HEK293 (cell line): Measurements from ENCODE around the gene CLK2.

ENCODE experiments used
- CTCF ChIA-PET: fragments of 350-600 bp; formaldehyde crosslinking; extraction: SDS; loops from one replicate; lab custom pipeline; 2021; ENCODE audit warnings: antibody characterized with exemption; lab: Yijun Ruan, JAX
- POLR2A ChIA-PET: fragments of 300-600 bp; formaldehyde crosslinking; extraction: SDS; loops from one replicate; lab custom pipeline; 2020; ENCODE audit warnings: antibody characterized with exemption, inconsistent platforms; lab: Yijun Ruan, JAX
- H3K27ac ChIP-seq: fragments of 200-500 bp; sonication (Bioruptor generic); 2 replicates; pipeline ENCODE4 v1.5.1; 2014; ENCODE audit warnings: low read depth, low read length, control low read depth, inconsistent platforms; ENCODE audit errors: extremely low read depth
- H3K36me3 ChIP-seq, 2 experiments: fragments of 200-500 bp in 1 of 2; sonication (Bioruptor generic) in 1 of 2; 1 replicate in 1 of 2; 2 replicates in 1 of 2; pipeline ENCODE4 v1.5.1; 2014 to 2017; ENCODE audit warnings: inconsistent platforms in 2 of 2, low read length in 2 of 2; ENCODE audit not compliant: control insufficient read depth in 2 of 2, insufficient read depth in 1 of 2
- H3K4me1 ChIP-seq: fragments of 200-500 bp; sonication (Bioruptor generic); 2 replicates; pipeline ENCODE4 v1.5.1; 2014; ENCODE audit warnings: mild to moderate bottlenecking, low read length, inconsistent platforms; ENCODE audit not compliant: control insufficient read depth, insufficient read depth
- H3K4me3 ChIP-seq: 2 replicates; pipeline ENCODE4 v1.5.1; 2011; ENCODE audit warnings: low read depth, mild to moderate bottlenecking, control low read depth, low read length, moderate library complexity
- H3K9me3 ChIP-seq: fragments of 200-500 bp; sonication (Bioruptor generic); 2 replicates; pipeline ENCODE4 v1.5.1; 2014; ENCODE audit warnings: low read depth, low read length, inconsistent platforms; ENCODE audit not compliant: control insufficient read depth, insufficient read depth
- ZBTB17 ChIP-seq: fragments of 450-650 bp; formaldehyde crosslinking; IDR thresholded peaks from 2 replicates; pipeline ENCODE4 v1.5.1; 2016; ENCODE audit warnings: missing biosample characterization, missing genetic modification characterization
- ZFP37 ChIP-seq: fragments of 450-650 bp; formaldehyde crosslinking; IDR thresholded peaks from 2 replicates; pipeline ENCODE4 v1.5.1; 2016; ENCODE audit warnings: missing biosample characterization, missing genetic modification characterization
- ZNF214 ChIP-seq: fragments of 450-650 bp; formaldehyde crosslinking; IDR thresholded peaks from 2 replicates; pipeline ENCODE4 v1.5.1; 2017; ENCODE audit warnings: missing biosample characterization, mild to moderate bottlenecking, missing genetic modification characterization, borderline replicate concordance
- ZNF24 ChIP-seq: fragments of 450-650 bp; formaldehyde crosslinking; IDR thresholded peaks from 2 replicates; pipeline ENCODE4 v1.5.1; 2016; ENCODE audit warnings: missing biosample characterization, missing genetic modification characterization
- ZNF292 ChIP-seq: fragments of 450-650 bp; formaldehyde crosslinking; IDR thresholded peaks from 2 replicates; pipeline ENCODE4 v1.5.1; 2016; ENCODE audit warnings: low read depth, missing biosample characterization, missing genetic modification characterization, borderline replicate concordance
- ZNF324 ChIP-seq: fragments of 450-650 bp; formaldehyde crosslinking; IDR thresholded peaks from 2 replicates; pipeline ENCODE4 v1.5.1; 2016; ENCODE audit warnings: missing biosample characterization, missing genetic modification characterization
- ZNF350 ChIP-seq: fragments of 450-650 bp; formaldehyde crosslinking; IDR thresholded peaks from 2 replicates; pipeline ENCODE4 v1.5.0; 2017; ENCODE audit warnings: missing biosample characterization, mild to moderate bottlenecking, missing genetic modification characterization
- ZNF416 ChIP-seq: fragments of 450-650 bp; formaldehyde crosslinking; IDR thresholded peaks from 2 replicates; pipeline ENCODE4 v1.5.1; 2016; ENCODE audit warnings: missing biosample characterization, missing genetic modification characterization
- ZNF501 ChIP-seq: fragments of 450-650 bp; formaldehyde crosslinking; IDR thresholded peaks from 2 replicates; pipeline ENCODE4 v1.5.1; 2016; ENCODE audit warnings: missing biosample characterization, missing genetic modification characterization
- ZNF530 ChIP-seq: fragments of 450-650 bp; formaldehyde crosslinking; IDR thresholded peaks from 2 replicates; pipeline ENCODE4 v1.5.1; 2016; ENCODE audit warnings: low read depth, missing biosample characterization, missing genetic modification characterization
- ZNF596 ChIP-seq: fragments of 450-650 bp; IDR thresholded peaks from 2 replicates; pipeline ENCODE4 v1.5.0; 2018; ENCODE audit warnings: missing biosample characterization, mild to moderate bottlenecking, missing genetic modification characterization, moderate library complexity
- ZNF600 ChIP-seq: fragments of 450-650 bp; formaldehyde crosslinking; IDR thresholded peaks from 2 replicates; pipeline ENCODE4 v1.5.1; 2016; ENCODE audit warnings: missing biosample characterization, missing genetic modification characterization
- ZNF610 ChIP-seq: fragments of 450-650 bp; formaldehyde crosslinking; IDR thresholded peaks from 2 replicates; pipeline ENCODE4 v1.5.1; 2016; ENCODE audit warnings: missing biosample characterization, missing genetic modification characterization, borderline replicate concordance
- ZNF623 ChIP-seq: fragments of 450-650 bp; formaldehyde crosslinking; IDR thresholded peaks from 2 replicates; pipeline ENCODE4 v1.5.1; 2016; ENCODE audit warnings: missing biosample characterization, missing genetic modification characterization
- ZNF664 ChIP-seq: fragments of 450-650 bp; formaldehyde crosslinking; IDR thresholded peaks from 2 replicates; pipeline ENCODE4 v1.5.1; 2016; ENCODE audit warnings: missing biosample characterization, missing genetic modification characterization
- ZNF707 ChIP-seq: fragments of 450-650 bp; formaldehyde crosslinking; IDR thresholded peaks from 2 replicates; pipeline ENCODE4 v1.5.1; 2016; ENCODE audit warnings: missing biosample characterization, missing genetic modification characterization
- ZNF768 ChIP-seq: fragments of 450-650 bp; formaldehyde crosslinking; IDR thresholded peaks from 2 replicates; pipeline ENCODE4 v1.5.1; 2018; ENCODE audit warnings: missing biosample characterization, mild to moderate bottlenecking, missing genetic modification characterization
- ZNF776 ChIP-seq: fragments of 450-650 bp; formaldehyde crosslinking; IDR thresholded peaks from 2 replicates; pipeline ENCODE4 v1.5.0; 2017; ENCODE audit warnings: missing biosample characterization, missing genetic modification characterization, borderline replicate concordance
- ZNF792 ChIP-seq: fragments of 450-650 bp; formaldehyde crosslinking; IDR thresholded peaks from 2 replicates; pipeline ENCODE4 v1.5.1; 2016; ENCODE audit warnings: missing biosample characterization, missing genetic modification characterization
- TF ChIP-seq, protein P1 (sequence below): fragments of 450-650 bp; formaldehyde crosslinking; IDR thresholded peaks from 2 replicates; pipeline ENCODE4 v1.5.1; 2016; ENCODE audit warnings: missing biosample characterization, missing genetic modification characterization
- TF ChIP-seq, protein P2 (sequence below): fragments of 450-650 bp; IDR thresholded peaks from 2 replicates; pipeline ENCODE4 v1.5.1; 2018; ENCODE audit warnings: missing biosample characterization, missing genetic modification characterization
- TF ChIP-seq, protein P3 (sequence below): fragments of 450-650 bp; formaldehyde crosslinking; IDR thresholded peaks from 2 replicates; pipeline ENCODE4 v1.5.1; 2017; ENCODE audit warnings: missing biosample characterization, mild to moderate bottlenecking, missing genetic modification characterization, moderate library complexity
- TF ChIP-seq, protein P4 (sequence below): fragments of 450-650 bp; formaldehyde crosslinking; IDR thresholded peaks from 2 replicates; pipeline ENCODE4; 2016; ENCODE audit warnings: missing biosample characterization, missing genetic modification characterization
- TF ChIP-seq, protein P5 (sequence below): fragments of 450-650 bp; formaldehyde crosslinking; IDR thresholded peaks from 2 replicates; pipeline ENCODE4 v1.5.1; 2016; ENCODE audit warnings: missing biosample characterization, missing genetic modification characterization
- TF ChIP-seq, protein P6 (sequence below): IDR thresholded peaks from 2 replicates; pipeline ENCODE4 v1.6.1; 2011; ENCODE audit warnings: mild to moderate bottlenecking, low read depth, low read length, borderline replicate concordance
- TF ChIP-seq, protein P7 (sequence below): fragments of 450-650 bp; formaldehyde crosslinking; IDR thresholded peaks from 2 replicates; pipeline ENCODE4 v1.5.1; 2016; ENCODE audit warnings: missing biosample characterization, missing genetic modification characterization, borderline replicate concordance

CLK2 gene

DNA sequence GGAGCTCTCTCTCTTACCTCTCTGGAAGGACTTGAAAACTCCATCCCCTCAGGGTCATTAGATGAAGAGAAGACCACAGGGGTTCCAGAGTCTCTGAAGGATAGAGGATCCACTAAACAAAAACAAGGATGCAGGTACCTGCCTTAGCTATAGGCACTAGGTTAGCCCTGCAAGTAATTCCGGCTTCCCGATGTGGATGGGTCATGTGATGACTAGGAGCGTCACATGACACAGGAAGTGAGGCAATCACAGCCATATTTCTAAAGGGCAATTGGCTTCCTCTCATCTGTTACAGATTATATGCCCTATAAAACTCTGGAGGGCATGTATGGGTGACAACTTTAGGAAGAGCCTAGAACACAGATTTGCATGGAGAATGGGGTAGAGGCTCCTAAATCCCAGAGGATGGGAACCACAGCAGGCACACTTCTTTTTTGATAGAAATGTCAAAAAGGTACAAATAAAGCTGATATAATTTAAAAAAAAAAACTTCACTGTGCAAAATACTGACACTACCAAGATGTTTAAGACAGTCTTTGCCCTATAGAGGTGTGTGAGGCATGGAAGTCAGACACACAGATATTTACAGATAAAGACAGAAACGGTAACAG, 32.1 kb downstream of the CLK2 start:
- POLR2A ChIA-PET = interaction anchor here (0.6 to 1.6 kb wide), 7 partner anchors 14 to 82 kb away, joined by 3 to 6 read pairs (median 3); partner anchors contain the start of genes CLK2 and KRTCAP2
- CTCF ChIA-PET = interaction anchor here (1.2 to 2.1 kb wide), 4 partner anchors 9 to 34 kb away, joined by 4 to 15 read pairs (median 5); no protein-coding TSS in a partner anchor
- no peak for TF ChIP-seq ZNF776 (tag by site-specific recombination)
- no peak for TF ChIP-seq ZNF610
- no peak for TF ChIP-seq ZNF623
- TF ChIP-seq, protein P1, sequence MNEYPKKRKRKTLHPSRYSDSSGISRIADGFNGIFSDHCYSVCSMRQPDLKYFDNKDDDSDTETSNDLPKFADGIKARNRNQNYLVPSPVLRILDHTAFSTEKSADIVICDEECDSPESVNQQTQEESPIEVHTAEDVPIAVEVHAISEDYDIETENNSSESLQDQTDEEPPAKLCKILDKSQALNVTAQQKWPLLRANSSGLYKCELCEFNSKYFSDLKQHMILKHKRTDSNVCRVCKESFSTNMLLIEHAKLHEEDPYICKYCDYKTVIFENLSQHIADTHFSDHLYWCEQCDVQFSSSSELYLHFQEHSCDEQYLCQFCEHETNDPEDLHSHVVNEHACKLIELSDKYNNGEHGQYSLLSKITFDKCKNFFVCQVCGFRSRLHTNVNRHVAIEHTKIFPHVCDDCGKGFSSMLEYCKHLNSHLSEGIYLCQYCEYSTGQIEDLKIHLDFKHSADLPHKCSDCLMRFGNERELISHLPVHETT = peak; percentile 60
- TF ChIP-seq, protein P2, sequence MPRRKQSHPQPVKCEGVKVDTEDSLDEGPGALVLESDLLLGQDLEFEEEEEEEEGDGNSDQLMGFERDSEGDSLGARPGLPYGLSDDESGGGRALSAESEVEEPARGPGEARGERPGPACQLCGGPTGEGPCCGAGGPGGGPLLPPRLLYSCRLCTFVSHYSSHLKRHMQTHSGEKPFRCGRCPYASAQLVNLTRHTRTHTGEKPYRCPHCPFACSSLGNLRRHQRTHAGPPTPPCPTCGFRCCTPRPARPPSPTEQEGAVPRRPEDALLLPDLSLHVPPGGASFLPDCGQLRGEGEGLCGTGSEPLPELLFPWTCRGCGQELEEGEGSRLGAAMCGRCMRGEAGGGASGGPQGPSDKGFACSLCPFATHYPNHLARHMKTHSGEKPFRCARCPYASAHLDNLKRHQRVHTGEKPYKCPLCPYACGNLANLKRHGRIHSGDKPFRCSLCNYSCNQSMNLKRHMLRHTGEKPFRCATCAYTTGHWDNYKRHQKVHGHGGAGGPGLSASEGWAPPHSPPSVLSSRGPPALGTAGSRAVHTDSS = no peak
- peak; percentile 67; the same call in 1 of the 2 replicates for TF ChIP-seq ZNF324 (tag by site-specific recombination)
- TF ChIP-seq ZNF350 (tag by site-specific recombination) = no peak
- peak; percentile 96 for TF ChIP-seq ZBTB17 (tag by site-specific recombination)
- no peak for TF ChIP-seq ZNF792 (tag by site-specific recombination)
- TF ChIP-seq ZNF292 (tag by site-specific recombination) = no peak
- TF ChIP-seq ZNF707 (tag by site-specific recombination) = no peak
- TF ChIP-seq ZNF664 (tag by site-specific recombination) = no peak
- no peak for TF ChIP-seq ZNF596 (tag by site-specific recombination)
- TF ChIP-seq ZNF416 = no peak
- no peak for TF ChIP-seq ZNF768 (tag by site-specific recombination)
- TF ChIP-seq, protein P3, sequence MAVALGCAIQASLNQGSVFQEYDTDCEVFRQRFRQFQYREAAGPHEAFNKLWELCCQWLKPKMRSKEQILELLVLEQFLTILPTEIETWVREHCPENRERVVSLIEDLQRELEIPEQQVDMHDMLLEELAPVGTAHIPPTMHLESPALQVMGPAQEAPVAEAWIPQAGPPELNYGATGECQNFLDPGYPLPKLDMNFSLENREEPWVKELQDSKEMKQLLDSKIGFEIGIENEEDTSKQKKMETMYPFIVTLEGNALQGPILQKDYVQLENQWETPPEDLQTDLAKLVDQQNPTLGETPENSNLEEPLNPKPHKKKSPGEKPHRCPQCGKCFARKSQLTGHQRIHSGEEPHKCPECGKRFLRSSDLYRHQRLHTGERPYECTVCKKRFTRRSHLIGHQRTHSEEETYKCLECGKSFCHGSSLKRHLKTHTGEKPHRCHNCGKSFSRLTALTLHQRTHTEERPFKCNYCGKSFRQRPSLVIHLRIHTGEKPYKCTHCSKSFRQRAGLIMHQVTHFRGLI (tag by site-specific recombination) = peak; percentile 48; the same call in 1 of the 2 replicates
- TF ChIP-seq ZNF214 = no peak
- no peak for TF ChIP-seq ZFP37 (tag by site-specific recombination)
- TF ChIP-seq ZNF530 (tag by site-specific recombination) = no peak
- TF ChIP-seq, protein P4, sequence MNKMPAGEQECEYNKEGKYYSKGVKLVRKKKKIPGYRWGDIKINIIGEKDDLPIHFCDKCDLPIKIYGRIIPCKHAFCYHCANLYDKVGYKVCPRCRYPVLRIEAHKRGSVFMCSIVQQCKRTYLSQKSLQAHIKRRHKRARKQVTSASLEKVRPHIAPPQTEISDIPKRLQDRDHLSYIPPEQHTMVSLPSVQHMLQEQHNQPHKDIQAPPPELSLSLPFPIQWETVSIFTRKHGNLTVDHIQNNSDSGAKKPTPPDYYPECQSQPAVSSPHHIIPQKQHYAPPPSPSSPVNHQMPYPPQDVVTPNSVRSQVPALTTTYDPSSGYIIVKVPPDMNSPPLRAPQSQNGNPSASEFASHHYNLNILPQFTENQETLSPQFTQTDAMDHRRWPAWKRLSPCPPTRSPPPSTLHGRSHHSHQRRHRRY (tag by site-specific recombination) = no peak
- TF ChIP-seq ZNF24 (tag by site-specific recombination) = peak; percentile 97
- TF ChIP-seq, protein P5, sequence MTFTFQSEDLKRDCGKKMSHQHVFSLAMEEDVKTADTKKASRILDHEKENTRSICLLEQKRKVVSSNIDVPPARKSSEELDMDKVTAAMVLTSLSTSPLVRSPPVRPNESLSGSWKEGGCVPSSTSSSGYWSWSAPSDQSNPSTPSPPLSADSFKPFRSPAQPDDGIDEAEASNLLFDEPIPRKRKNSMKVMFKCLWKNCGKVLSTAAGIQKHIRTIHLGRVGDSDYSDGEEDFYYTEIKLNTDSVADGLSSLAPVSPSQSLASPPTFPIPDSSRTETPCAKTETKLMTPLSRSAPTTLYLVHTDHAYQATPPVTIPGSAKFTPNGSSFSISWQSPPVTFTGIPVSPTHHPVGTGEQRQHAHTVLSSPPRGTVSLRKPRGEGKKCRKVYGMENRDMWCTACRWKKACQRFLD (tag by site-specific recombination) = no peak
- TF ChIP-seq ZNF501 (tag by site-specific recombination) = no peak
- TF ChIP-seq, protein P6, sequence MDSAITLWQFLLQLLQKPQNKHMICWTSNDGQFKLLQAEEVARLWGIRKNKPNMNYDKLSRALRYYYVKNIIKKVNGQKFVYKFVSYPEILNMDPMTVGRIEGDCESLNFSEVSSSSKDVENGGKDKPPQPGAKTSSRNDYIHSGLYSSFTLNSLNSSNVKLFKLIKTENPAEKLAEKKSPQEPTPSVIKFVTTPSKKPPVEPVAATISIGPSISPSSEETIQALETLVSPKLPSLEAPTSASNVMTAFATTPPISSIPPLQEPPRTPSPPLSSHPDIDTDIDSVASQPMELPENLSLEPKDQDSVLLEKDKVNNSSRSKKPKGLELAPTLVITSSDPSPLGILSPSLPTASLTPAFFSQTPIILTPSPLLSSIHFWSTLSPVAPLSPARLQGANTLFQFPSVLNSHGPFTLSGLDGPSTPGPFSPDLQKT = no peak
- TF ChIP-seq, protein P7, sequence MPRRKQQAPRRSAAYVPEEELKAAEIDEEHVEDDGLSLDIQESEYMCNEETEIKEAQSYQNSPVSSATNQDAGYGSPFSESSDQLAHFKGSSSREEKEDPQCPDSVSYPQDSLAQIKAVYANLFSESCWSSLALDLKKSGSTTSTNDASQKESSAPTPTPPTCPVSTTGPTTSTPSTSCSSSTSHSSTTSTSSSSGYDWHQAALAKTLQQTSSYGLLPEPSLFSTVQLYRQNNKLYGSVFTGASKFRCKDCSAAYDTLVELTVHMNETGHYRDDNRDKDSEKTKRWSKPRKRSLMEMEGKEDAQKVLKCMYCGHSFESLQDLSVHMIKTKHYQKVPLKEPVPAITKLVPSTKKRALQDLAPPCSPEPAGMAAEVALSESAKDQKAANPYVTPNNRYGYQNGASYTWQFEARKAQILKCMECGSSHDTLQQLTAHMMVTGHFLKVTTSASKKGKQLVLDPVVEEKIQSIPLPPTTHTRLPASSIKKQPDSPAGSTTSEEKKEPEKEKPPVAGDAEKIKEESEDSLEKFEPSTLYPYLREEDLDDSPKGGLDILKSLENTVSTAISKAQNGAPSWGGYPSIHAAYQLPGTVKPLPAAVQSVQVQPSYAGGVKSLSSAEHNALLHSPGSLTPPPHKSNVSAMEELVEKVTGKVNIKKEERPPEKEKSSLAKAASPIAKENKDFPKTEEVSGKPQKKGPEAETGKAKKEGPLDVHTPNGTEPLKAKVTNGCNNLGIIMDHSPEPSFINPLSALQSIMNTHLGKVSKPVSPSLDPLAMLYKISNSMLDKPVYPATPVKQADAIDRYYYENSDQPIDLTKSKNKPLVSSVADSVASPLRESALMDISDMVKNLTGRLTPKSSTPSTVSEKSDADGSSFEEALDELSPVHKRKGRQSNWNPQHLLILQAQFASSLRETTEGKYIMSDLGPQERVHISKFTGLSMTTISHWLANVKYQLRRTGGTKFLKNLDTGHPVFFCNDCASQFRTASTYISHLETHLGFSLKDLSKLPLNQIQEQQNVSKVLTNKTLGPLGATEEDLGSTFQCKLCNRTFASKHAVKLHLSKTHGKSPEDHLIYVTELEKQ (tag by site-specific recombination) = no peak
- peak; percentile 59 for TF ChIP-seq ZNF600 (tag by site-specific recombination)

More for the DNA sequence above, 32.1 kb downstream of the CLK2 start:
- no peaks in the 10 kb centered on the region for H3K9me3 ChIP-seq
- H3K36me3 ChIP-seq = peaks cover 0 to 31% of the 10 kb centered on the region in 2 experiments; a peak in 2 of 3 replicates
- H3K4me3 ChIP-seq = peak overlapping the region; percentile 41
- peaks cover 5% of the 10 kb centered on the region; the same call in 1 of the 2 replicates for H3K4me1 ChIP-seq
- no peak overlapping the region for H3K27ac ChIP-seq
